ENCODE results near the gene BAZ2B. TPM values are rescaled to one million over a fixed set of nuclear protein-coding genes. Genes with fewer than 3 reads are reported as not detected.

The BAZ2B gene
- total RNA-seq, 6 experiments from 2014 or later = 18.0 to 32.8 (median 24.2) TPM

- TF ChIP-seq POLR2A (IDR thresholded peaks at IDR 0.05) = no peak
- TF ChIP-seq, protein P1, sequence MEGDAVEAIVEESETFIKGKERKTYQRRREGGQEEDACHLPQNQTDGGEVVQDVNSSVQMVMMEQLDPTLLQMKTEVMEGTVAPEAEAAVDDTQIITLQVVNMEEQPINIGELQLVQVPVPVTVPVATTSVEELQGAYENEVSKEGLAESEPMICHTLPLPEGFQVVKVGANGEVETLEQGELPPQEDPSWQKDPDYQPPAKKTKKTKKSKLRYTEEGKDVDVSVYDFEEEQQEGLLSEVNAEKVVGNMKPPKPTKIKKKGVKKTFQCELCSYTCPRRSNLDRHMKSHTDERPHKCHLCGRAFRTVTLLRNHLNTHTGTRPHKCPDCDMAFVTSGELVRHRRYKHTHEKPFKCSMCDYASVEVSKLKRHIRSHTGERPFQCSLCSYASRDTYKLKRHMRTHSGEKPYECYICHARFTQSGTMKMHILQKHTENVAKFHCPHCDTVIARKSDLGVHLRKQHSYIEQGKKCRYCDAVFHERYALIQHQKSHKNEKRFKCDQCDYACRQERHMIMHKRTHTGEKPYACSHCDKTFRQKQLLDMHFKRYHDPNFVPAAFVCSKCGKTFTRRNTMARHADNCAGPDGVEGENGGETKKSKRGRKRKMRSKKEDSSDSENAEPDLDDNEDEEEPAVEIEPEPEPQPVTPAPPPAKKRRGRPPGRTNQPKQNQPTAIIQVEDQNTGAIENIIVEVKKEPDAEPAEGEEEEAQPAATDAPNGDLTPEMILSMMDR (IDR thresholded peaks at IDR 0.05) = no peak
- ATAC-seq (no peak), DNase-seq (no peak)
- intact Hi-C loops (cut with DNase I) = no loop called here
- no peaks in the 10 kb centered on the region for H3K27me3 ChIP-seq
- 85% methylated on average over 4 of the region's 5 CpGs for WGBS (ENCODE audit: insufficient coverage, low coverage, low lambda C conversion rate, missing lambda C conversion rate)
- H3K9me3 ChIP-seq = no peaks in the 10 kb centered on the region
- H3K4me1 ChIP-seq = no peaks in the 10 kb centered on the region
- no peak overlapping the region for H3K4me3 ChIP-seq
- H3K36me3 ChIP-seq = no peaks in the 10 kb centered on the region
- no peak overlapping the region for H3K27ac ChIP-seq
Observed at GRCh38 chr2:159297042-159297707, 319.2 kb downstream of the BAZ2B start.

GRCh38 chr2:159292157-159292556, 324.2 kb downstream of the BAZ2B start:
- 62% methylated on average over 6 of the region's 6 CpGs for WGBS (ENCODE audit: insufficient coverage, low coverage, low lambda C conversion rate, missing lambda C conversion rate)

GRCh38 chr2:159290289-159290907, 325.9 kb downstream of the BAZ2B start:
- no peak for ATAC-seq
- intact Hi-C loops (cut with DNase I) = no loop called here
- 56% methylated on average over 7 of the region's 7 CpGs for WGBS (ENCODE audit: insufficient coverage, low coverage, low lambda C conversion rate, missing lambda C conversion rate)

More at GRCh38 chr2:159292157-159292556, 324.2 kb downstream of the BAZ2B start:
- H3K9me3 ChIP-seq = no peaks in the 10 kb centered on the region
- H3K36me3 ChIP-seq = no peaks in the 10 kb centered on the region
- no peak overlapping the region for H3K27ac ChIP-seq
- no peak for DNase-seq
- TF ChIP-seq, protein P1 (IDR thresholded peaks at IDR 0.05) = no peak
- no peak for TF ChIP-seq POLR2A (IDR thresholded peaks at IDR 0.05)
- intact Hi-C loops (cut with DNase I) = no loop called here
- no peak for ATAC-seq
- no peaks in the 10 kb centered on the region for H3K27me3 ChIP-seq
- no peaks in the 10 kb centered on the region for H3K4me1 ChIP-seq
- H3K4me3 ChIP-seq = no peak overlapping the region

GRCh38 chr2:159287733-159288132, 328.6 kb downstream of the BAZ2B start:
- Histone ChIP-seq H3K36me3 (no peaks in the 10 kb centered on the region), H3K4me3 (no peak overlapping the region), H3K4me1 (peaks cover 0 to 5% (median 0%) of the 10 kb centered on the region in 4 donors), H3K27ac (peak overlapping the region in 1 of 3 donors; percentile 87), H3K9me3 (no peaks in the 10 kb centered on the region), H3K27me3 (no peaks in the 10 kb centered on the region)
- ATAC-seq (no peak), DNase-seq (no peak)
- intact Hi-C loops (cut with DNase I) = no loop called here
- TF ChIP-seq POLR2A (IDR thresholded peaks at IDR 0.05) = no peak
- TF ChIP-seq, protein P1 (IDR thresholded peaks at IDR 0.05) = no peak

More at GRCh38 chr2:159290289-159290907, 325.9 kb downstream of the BAZ2B start:
- no peaks in the 10 kb centered on the region for H3K27me3 ChIP-seq
- H3K27ac ChIP-seq = no peak overlapping the region
- no peak overlapping the region for H3K4me3 ChIP-seq
- no peak for DNase-seq
- no peaks in the 10 kb centered on the region for H3K9me3 ChIP-seq
- H3K4me1 ChIP-seq = peaks cover 0 to 4% (median 0%) of the 10 kb centered on the region in 4 donors
- TF ChIP-seq POLR2A (IDR thresholded peaks at IDR 0.05) = no peak
- TF ChIP-seq, protein P1 (IDR thresholded peaks at IDR 0.05) = no peak
- no peaks in the 10 kb centered on the region for H3K36me3 ChIP-seq

Data from right lobe of liver (tissue), 6 donors.